ENCODE results near the gene STIM1. TPM values are rescaled to one million over a fixed set of nuclear protein-coding genes. Genes with fewer than 3 reads are reported as not detected.

Gene STIM1
- total RNA-seq, 1 experiment from 2014 or later, result 15.2 TPM

- no peak overlapping the region for H4K5ac ChIP-seq (ENCODE audit: insufficient read length, low read depth, low read length)
- no peak for TF ChIP-seq CTCF (conservative IDR thresholded peaks at IDR 0.05)
- H3K23ac ChIP-seq (ENCODE audit: insufficient read length, low read depth, low read length), result no peak overlapping the region
- H3K9me3 ChIP-seq (ENCODE audit: control insufficient read depth, low read depth, low read length), result no peaks in the 10 kb centered on the region
- no peak overlapping the region for H2BK120ac ChIP-seq (ENCODE audit: low read depth, low read length, poor library complexity, severe bottlenecking)
- H3K27ac ChIP-seq (ENCODE audit: insufficient read length, low read depth, low read length), result no peak overlapping the region
- H3K9ac ChIP-seq (ENCODE audit: extremely low read depth, insufficient read length, low read length), result no peak overlapping the region
- H3K56ac ChIP-seq (ENCODE audit: insufficient read length, low read depth, low read length), result no peak overlapping the region
- H2BK15ac ChIP-seq (ENCODE audit: low read depth, low read length), result no peak overlapping the region
- no CpG with 5 or more reads among the region's 2 CpGs for WGBS (ENCODE audit: extremely low coverage, insufficient read length, low lambda C conversion rate)
- peaks cover 22 to 38% (median 26%) of the 10 kb centered on the region in 3 experiments for H3K36me3 Mint-ChIP-seq (ENCODE audit: insufficient read depth in 1 of 3, low read depth in 3 of 3)
- peaks cover 15% of the 10 kb centered on the region for H3K4me1 ChIP-seq (ENCODE audit: insufficient read depth, low read length)
- no peak overlapping the region for H2BK5ac ChIP-seq (ENCODE audit: insufficient read length, low read length)
- no peak overlapping the region for H2BK12ac ChIP-seq (ENCODE audit: insufficient read length, low read depth, low read length)
- H2AFZ ChIP-seq (ENCODE audit: low read length), result no peak overlapping the region
- no peaks in the 10 kb centered on the region; the same call in 1 of the 2 replicates for H3K79me2 ChIP-seq (ENCODE audit: insufficient read depth, low read length)
- no peak overlapping the region for H2AK5ac ChIP-seq (ENCODE audit: insufficient read length, low read length)
- H3K23me2 ChIP-seq (ENCODE audit: insufficient read length, low read depth, low read length, poor library complexity, severe bottlenecking), result no peaks in the 10 kb centered on the region
- no peak overlapping the region for H3T11ph ChIP-seq (ENCODE audit: low read length)
- no peak overlapping the region for H3K4me2 ChIP-seq (ENCODE audit: insufficient read depth, insufficient read length, low read length)
- H3K27ac Mint-ChIP-seq, result no peak overlapping the region
- no peak overlapping the region for H3K18ac ChIP-seq (ENCODE audit: insufficient read length, low read depth, low read length)
- no peak overlapping the region; a peak in 1 of 5 replicates for H3K4me3 Mint-ChIP-seq
- no peak for DNase-seq
- no peak overlapping the region for H3K4ac ChIP-seq (ENCODE audit: low read depth, low read length)
- H3K27me3 Mint-ChIP-seq (ENCODE audit: low read depth), result no peaks in the 10 kb centered on the region
- H3K14ac ChIP-seq (ENCODE audit: insufficient read depth, low read length), result no peak overlapping the region
- no peaks in the 10 kb centered on the region for H3K79me1 ChIP-seq (ENCODE audit: insufficient read depth, low read depth, low read length, poor library complexity, severe bottlenecking)
- H4K8ac ChIP-seq (replicated peaks; ENCODE audit: insufficient read length, low read depth, low read length), result no peak overlapping the region
- no peak overlapping the region for H2BK20ac ChIP-seq (ENCODE audit: low read depth, low read length, poor library complexity, severe bottlenecking)
- no peaks in the 10 kb centered on the region for H3K9me3 Mint-ChIP-seq
- no peak overlapping the region for H4K91ac ChIP-seq (ENCODE audit: insufficient read length, low read depth, low read length)
- H4K20me1 ChIP-seq (ENCODE audit: control insufficient read depth, insufficient read depth, insufficient read length), result peaks cover 3% of the 10 kb centered on the region
- H3K27me3 ChIP-seq (ENCODE audit: insufficient read depth, low read length), result no peaks in the 10 kb centered on the region
- peaks cover 40 to 41% of the 10 kb centered on the region in 2 experiments for H3K4me1 Mint-ChIP-seq
Observed at GRCh38 chr11:3833449-3833848, 22.0 kb upstream of the STIM1 start.

Data from H9 (cell line).